DOHH2 (cell line): ENCODE measurements around the gene SLCO3A1.
"Not testable (repeated sequence)": the region's sequence is repeated elsewhere in the genome, so short reads cannot be mapped to it uniquely, and the experiment has no call there.

ENCODE experiments used
- EZH2phosphoT487 ChIP-seq: fragments of 200-600 bp; sonication (generic); IDR thresholded peaks from 2 replicates; pipeline ENCODE4 v1.6.1; 2017; ENCODE audit warnings: borderline replicate concordance, mild to moderate bottlenecking, antibody characterized with exemption, low read length, moderate library complexity, mixed read lengths
- TF ChIP-seq, protein P1 (sequence below): fragments of 200-600 bp; sonication (generic); IDR thresholded peaks from one replicate; pipeline ENCODE4 v1.5.1; 2014; ENCODE audit warnings: antibody characterized with exemption, mild to moderate bottlenecking, low read depth, low read length; ENCODE audit not compliant: poor library complexity, severe bottlenecking

- TF ChIP-seq, protein P1, sequence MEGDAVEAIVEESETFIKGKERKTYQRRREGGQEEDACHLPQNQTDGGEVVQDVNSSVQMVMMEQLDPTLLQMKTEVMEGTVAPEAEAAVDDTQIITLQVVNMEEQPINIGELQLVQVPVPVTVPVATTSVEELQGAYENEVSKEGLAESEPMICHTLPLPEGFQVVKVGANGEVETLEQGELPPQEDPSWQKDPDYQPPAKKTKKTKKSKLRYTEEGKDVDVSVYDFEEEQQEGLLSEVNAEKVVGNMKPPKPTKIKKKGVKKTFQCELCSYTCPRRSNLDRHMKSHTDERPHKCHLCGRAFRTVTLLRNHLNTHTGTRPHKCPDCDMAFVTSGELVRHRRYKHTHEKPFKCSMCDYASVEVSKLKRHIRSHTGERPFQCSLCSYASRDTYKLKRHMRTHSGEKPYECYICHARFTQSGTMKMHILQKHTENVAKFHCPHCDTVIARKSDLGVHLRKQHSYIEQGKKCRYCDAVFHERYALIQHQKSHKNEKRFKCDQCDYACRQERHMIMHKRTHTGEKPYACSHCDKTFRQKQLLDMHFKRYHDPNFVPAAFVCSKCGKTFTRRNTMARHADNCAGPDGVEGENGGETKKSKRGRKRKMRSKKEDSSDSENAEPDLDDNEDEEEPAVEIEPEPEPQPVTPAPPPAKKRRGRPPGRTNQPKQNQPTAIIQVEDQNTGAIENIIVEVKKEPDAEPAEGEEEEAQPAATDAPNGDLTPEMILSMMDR: not testable (repeated sequence)
- not testable (repeated sequence) for TF ChIP-seq EZH2phosphoT487
These were observed 206.4 kb downstream of the SLCO3A1 start for GRCh38 chr15:92059971-92060311.
